Measurements from ENCODE around the gene PTK7. TPM values are rescaled to one million over a fixed set of nuclear protein-coding genes. Genes with fewer than 3 reads are reported as not detected.

The PTK7 gene
- total and polyA plus RNA-seq, 2 donors (not counting 3 experiments of a cell fraction or from before 2014, with no cell fraction given), result 41.9 to 65.6 TPM

- Histone ChIP-seq H3K79me2 (ENCODE audit: control insufficient read depth, insufficient read depth, low read length) (no peaks in the 10 kb centered on the region), H4K20me1 (replicated peaks; ENCODE audit: control insufficient read depth, extremely low read depth, insufficient read depth, low read length) (no peaks in the 10 kb centered on the region), H3K9me3 (replicated peaks; ENCODE audit: control insufficient read depth, insufficient read depth, low read length) (no peaks in the 10 kb centered on the region), H3K4me2 (ENCODE audit: insufficient read depth, low read length) (no peak overlapping the region), H3K4me3 (replicated peaks in 1 of 3; ENCODE audit: insufficient read depth in 1 of 3, low read depth in 1 of 3, low read length in 3 of 3) (no peak overlapping the region), H3K27ac (ENCODE audit: insufficient read depth, low read depth, low read length) (no peak overlapping the region), H3K9me1 (replicated peaks; ENCODE audit: control insufficient read depth, extremely low read depth, insufficient read depth, low read length) (no peaks in the 10 kb centered on the region), H3K27me3 (ENCODE audit: control insufficient read depth in 2 of 2, insufficient read depth in 2 of 2, low read length in 2 of 2) (no peaks in the 10 kb centered on the region), H3K9ac (replicated peaks; ENCODE audit: extremely low read depth, insufficient read depth, low read length) (no peak overlapping the region), H3K36me3 (ENCODE audit: control insufficient read depth in 2 of 2, extremely low read depth in 1 of 2, insufficient read depth in 2 of 2, low read length in 2 of 2) (no peaks in the 10 kb centered on the region), H2AFZ (ENCODE audit: low read depth, low read length) (no peak overlapping the region), H3K4me1 (ENCODE audit: control insufficient read depth, extremely low read depth, insufficient read depth, low read length) (no peaks in the 10 kb centered on the region)
- intact Hi-C loops (cut with micrococcal nuclease), result no loop called here
- POLR2A ChIA-PET, result no interaction called here
- TF ChIP-seq POLR2AphosphoS5 (IDR thresholded peaks at IDR 0.05; ENCODE audit: insufficient read depth, low read depth, low read length), result no peak
- TF ChIP-seq POLR2A (IDR thresholded peaks at IDR 0.05; ENCODE audit: low read depth, low read length), result no peak
- no peak for TF ChIP-seq EZH2 (IDR thresholded peaks at IDR 0.05; ENCODE audit: borderline replicate concordance, low read depth, low read length, severe bottlenecking)
- no peak for FAIRE-seq
- BruUV-seq (replicated peaks), result no TSS peak
- CTCF ChIA-PET, result interaction anchor here (0.9 to 1.0 kb wide), 2 partner anchors 19 to 36 kb away, joined by 3 to 4 read pairs; no protein-coding TSS in a partner anchor
- dilution Hi-C loops (cut with MboI; ENCODE audit: extremely low pct_ligation_motif_present, low sequenced_read_pairs), result no loop called here
- DNase-seq (ENCODE audit: low read depth, low spot score), result no peak
Measured at GRCh38 chr6:43124481-43124880, 48.4 kb downstream of the PTK7 start.

GRCh38 chr6:43125119-43125518 is 49.0 kb downstream of the PTK7 start:
- Histone ChIP-seq H3K9me1 (replicated peaks; ENCODE audit: control insufficient read depth, extremely low read depth, insufficient read depth, low read length) (no peaks in the 10 kb centered on the region), H3K4me1 (ENCODE audit: control insufficient read depth, extremely low read depth, insufficient read depth, low read length) (no peaks in the 10 kb centered on the region), H2AFZ (ENCODE audit: low read depth, low read length) (no peak overlapping the region), H3K4me3 (replicated peaks in 1 of 3; ENCODE audit: insufficient read depth in 1 of 3, low read depth in 1 of 3, low read length in 3 of 3) (no peak overlapping the region), H4K20me1 (replicated peaks; ENCODE audit: control insufficient read depth, extremely low read depth, insufficient read depth, low read length) (no peaks in the 10 kb centered on the region), H3K9ac (replicated peaks; ENCODE audit: extremely low read depth, insufficient read depth, low read length) (no peak overlapping the region), H3K4me2 (ENCODE audit: insufficient read depth, low read length) (no peak overlapping the region), H3K36me3 (ENCODE audit: control insufficient read depth in 2 of 2, extremely low read depth in 1 of 2, insufficient read depth in 2 of 2, low read length in 2 of 2) (no peaks in the 10 kb centered on the region), H3K79me2 (ENCODE audit: control insufficient read depth, insufficient read depth, low read length) (no peaks in the 10 kb centered on the region), H3K27me3 (ENCODE audit: control insufficient read depth in 2 of 2, insufficient read depth in 2 of 2, low read length in 2 of 2) (no peaks in the 10 kb centered on the region), H3K27ac (ENCODE audit: insufficient read depth, low read depth, low read length) (no peak overlapping the region), H3K9me3 (replicated peaks; ENCODE audit: control insufficient read depth, insufficient read depth, low read length) (no peaks in the 10 kb centered on the region)
- intact Hi-C loops (cut with micrococcal nuclease), result loop anchor here (5.0 kb wide), 2 partner anchors 118 to 223 kb away; no protein-coding TSS in a partner anchor
- no TSS peak for BruUV-seq (replicated peaks)
- dilution Hi-C loops (cut with MboI; ENCODE audit: extremely low pct_ligation_motif_present, low sequenced_read_pairs), result no loop called here
- no peak for FAIRE-seq
- ChIA-PET POLR2A (no interaction called here), CTCF (interaction anchor here (1.0 kb wide), 1 partner anchor 37 kb away, joined by 3 read pairs; no protein-coding TSS in a partner anchor)
- DNase-seq (ENCODE audit: low read depth, low spot score), result no peak
- no peak for TF ChIP-seq MYC (IDR thresholded peaks at IDR 0.05; ENCODE audit: low read depth, low read length)
- TF ChIP-seq POLR2AphosphoS5 (IDR thresholded peaks at IDR 0.05; ENCODE audit: insufficient read depth, low read depth, low read length), result no peak
- TF ChIP-seq GATA2 (IDR thresholded peaks at IDR 0.05; ENCODE audit: insufficient read depth, insufficient read length, low read depth, low read length), result no peak
- TF ChIP-seq EZH2 (IDR thresholded peaks at IDR 0.05; ENCODE audit: borderline replicate concordance, low read depth, low read length, severe bottlenecking), result no peak
- TF ChIP-seq CTCF (IDR thresholded peaks at IDR 0.05; ENCODE audit: extremely low read depth in 1 of 2, insufficient read depth in 1 of 2, low read depth in 1 of 2, low read length in 2 of 2), result no peak
- no peak for TF ChIP-seq POLR2A (IDR thresholded peaks at IDR 0.05; ENCODE audit: low read depth, low read length)
- TF ChIP-seq MAX (IDR thresholded peaks at IDR 0.05; ENCODE audit: insufficient read depth, insufficient read length), result no peak
- no peak for TF ChIP-seq FOS (IDR thresholded peaks at IDR 0.05; ENCODE audit: borderline replicate concordance, insufficient read depth, low read length)
